Stimulated activated CD4-positive, alpha-beta T cell treated with anti-CD3 and anti-CD28 coated beads, Interleukin-12 subunit alpha, Interleukin-12 subunit beta, amount 100 ng/mL, for 48 hours (primary cell): Measurements from ENCODE around the gene CASS4.

Experiments used
- DNase-seq, 3 donors: peaks; one replicate each; pipeline ENCODE4 v3.0.0-alpha.2; 2020; ENCODE audit warnings: low read depth in 2 of 3, low spot score in 1 of 3

CASS4 gene

GRCh38 chr20:56422076-56422823, 10.2 kb downstream of the CASS4 start:
- DNase-seq = no peak

- DNase-seq = no peak
Observed at GRCh38 chr20:56422824-56423189, 10.7 kb downstream of the CASS4 start.

GRCh38 chr20:56423211-56423610, 11.2 kb downstream of the CASS4 start:
- DNase-seq = no peak

- DNase-seq = no peak
Observed at GRCh38 chr20:56423886-56424285, 11.8 kb downstream of the CASS4 start.

GRCh38 chr20:56424931-56425330, 12.9 kb downstream of the CASS4 start:
- no peak for DNase-seq

GRCh38 chr20:56426026-56426425, 14.0 kb downstream of the CASS4 start:
- DNase-seq = no peak

- DNase-seq = no peak
Observed at GRCh38 chr20:56426926-56427325, 14.9 kb downstream of the CASS4 start.

- DNase-seq = no peak
Observed at GRCh38 chr20:56427797-56428196, 15.7 kb downstream of the CASS4 start.

- DNase-seq = no peak
Observed at GRCh38 chr20:56428410-56428809, 16.4 kb downstream of the CASS4 start.

GRCh38 chr20:56428881-56429280, 16.8 kb downstream of the CASS4 start:
- DNase-seq = no peak

GRCh38 chr20:56429502-56429901, 17.4 kb downstream of the CASS4 start:
- no peak for DNase-seq

- no peak for DNase-seq
Observed at GRCh38 chr20:56429941-56430340, 17.9 kb downstream of the CASS4 start.

- DNase-seq = no peak
Observed at GRCh38 chr20:56430461-56430860, 18.4 kb downstream of the CASS4 start.

- DNase-seq = no peak
Observed at GRCh38 chr20:56430957-56431356, 18.9 kb downstream of the CASS4 start.

- DNase-seq = no peak
Observed at GRCh38 chr20:56431471-56431870, 19.4 kb downstream of the CASS4 start.

GRCh38 chr20:56433221-56433879, 21.3 kb downstream of the CASS4 start:
- no peak for DNase-seq

GRCh38 chr20:56433880-56434255, 21.8 kb downstream of the CASS4 start:
- DNase-seq = no peak

- DNase-seq = no peak
Observed at GRCh38 chr20:56437196-56437960, 25.3 kb downstream of the CASS4 start.

GRCh38 chr20:56438284-56438683, 26.2 kb downstream of the CASS4 start:
- no peak for DNase-seq

GRCh38 chr20:56439771-56440291, 27.8 kb downstream of the CASS4 start:
- no peak for DNase-seq

- peak; percentile 39 to 45 (median 41) for DNase-seq
Observed at GRCh38 chr20:56440346-56441007, 28.4 kb downstream of the CASS4 start.
